HepG2 (cell line): ENCODE data around the gene ADRA2B. TPM values are rescaled to one million over a fixed set of nuclear protein-coding genes. Genes with fewer than 3 reads are reported as not detected.
A peak's percentile ranks its signal among the peaks of the same experiment; 100 is the strongest.

Experiments used
- DNMT1 ChIP-seq: sonication (generic); formaldehyde crosslinking; IDR thresholded peaks from 2 replicates; pipeline ENCODE4 v1.5.1; 2020; ENCODE audit warnings: mild to moderate bottlenecking, missing genetic modification reagents
- HDAC1 ChIP-seq: sonication (generic); formaldehyde crosslinking; IDR thresholded peaks from 2 replicates; pipeline ENCODE4 v1.5.1; 2020; ENCODE audit warnings: mild to moderate bottlenecking, missing genetic modification reagents
- HDAC2 ChIP-seq: sonication (generic); formaldehyde crosslinking; IDR thresholded peaks from 2 replicates; pipeline ENCODE4 v1.4.0; 2020; ENCODE audit warnings: missing genetic modification reagents
- MBD4 ChIP-seq: IDR thresholded peaks from 2 replicates; pipeline ENCODE4 v1.6.1; 2012; ENCODE audit warnings: low read length, inconsistent platforms, borderline replicate concordance
- MZF1 ChIP-seq: sonication (generic); formaldehyde crosslinking; IDR thresholded peaks from 2 replicates; pipeline ENCODE4 v1.8.1; 2023; ENCODE audit warnings: mild to moderate bottlenecking, missing genetic modification reagents, borderline replicate concordance
- NR2F1 ChIP-seq, 2 experiments: fragments of 450-650 bp in 1 of 2; formaldehyde crosslinking in 1 of 2; IDR thresholded peaks; 2 replicates each; pipeline versions ENCODE4 v1.5.0 to v1.6.1; 2016 to 2020; ENCODE audit warnings: mild to moderate bottlenecking in 1 of 2, missing compliant biosample characterization in 1 of 2, missing genetic modification reagents in 1 of 2, moderate library complexity in 1 of 2
- RAD21 ChIP-seq: fragments of 450-650 bp; formaldehyde crosslinking; IDR thresholded peaks from 2 replicates; pipeline ENCODE4 v1.5.0; 2020; ENCODE audit warnings: mild to moderate bottlenecking
- RARG ChIP-seq: sonication (generic); formaldehyde crosslinking; IDR thresholded peaks from 2 replicates; pipeline ENCODE4 v1.4.0; 2020; ENCODE audit warnings: low read depth, mild to moderate bottlenecking, missing genetic modification reagents
- ZBTB49 ChIP-seq: sonication (generic); formaldehyde crosslinking; IDR thresholded peaks from 2 replicates; pipeline ENCODE4 v1.4.0; 2020; ENCODE audit warnings: missing genetic modification reagents, borderline replicate concordance
- ZNF281 ChIP-seq: sonication (generic); formaldehyde crosslinking; IDR thresholded peaks from 2 replicates; pipeline ENCODE4 v1.4.0; 2020; ENCODE audit warnings: missing genetic modification reagents, borderline replicate concordance
- ZNF510 ChIP-seq: sonication (generic); formaldehyde crosslinking; IDR thresholded peaks from 2 replicates; pipeline ENCODE4 v1.4.0; 2020; ENCODE audit warnings: low read depth, mild to moderate bottlenecking, missing genetic modification reagents
- ZNF512 ChIP-seq: sonication (generic); formaldehyde crosslinking; IDR thresholded peaks from 2 replicates; pipeline ENCODE4 v1.4.0; 2020; ENCODE audit warnings: mild to moderate bottlenecking, missing genetic modification reagents
- ZNF619 ChIP-seq: sonication (generic); formaldehyde crosslinking; IDR thresholded peaks from 2 replicates; pipeline ENCODE4 v1.4.0; 2020; ENCODE audit warnings: mild to moderate bottlenecking, missing genetic modification reagents
- polyA plus RNA-seq, 8 experiments: library from polyadenylated mRNA; depleted of rRNA in 3 of 8; stranded (reverse) in 7 of 8; unstranded in 1 of 8; fragments of >200 nt; fragmentation: Illumina TruSeq in 4 of 8; extraction: Trizol in 4 of 8; gene quantifications; 2 replicates each; pipeline versions ENCODE4 v1.2.1 to v1.2.3, GENCODE V29; 2011 to 2016; ENCODE audit warnings: low read depth in 4 of 8, missing spikeins in 1 of 8, mixed read lengths in 1 of 8; ENCODE audit not compliant: insufficient read depth in 1 of 8
- total RNA-seq, 5 experiments: library from RNA; depleted of rRNA; stranded (reverse); fragments of >200 nt; fragmentation: Illumina TruSeq; extraction: Trizol; gene quantifications; 2 replicates each; pipeline ENCODE4 v1.2.3, GENCODE V29; 2016; ENCODE audit warnings: low read depth in 1 of 5
- TF ChIP-seq, protein P1 (sequence below): sonication (generic); formaldehyde crosslinking; IDR thresholded peaks from 2 replicates; pipeline ENCODE4 v1.5.1; 2020; ENCODE audit warnings: missing genetic modification reagents, mild to moderate bottlenecking, borderline replicate concordance
- TF ChIP-seq, protein P2 (sequence below): sonication (generic); formaldehyde crosslinking; IDR thresholded peaks from 2 replicates; pipeline ENCODE4 v1.5.0; 2020; ENCODE audit warnings: mild to moderate bottlenecking, missing genetic modification reagents
- TF ChIP-seq, protein P3 (sequence below): IDR thresholded peaks from 2 replicates; pipeline ENCODE4 v1.6.1; 2018; ENCODE audit warnings: missing genetic modification reagents, mild to moderate bottlenecking, missing compliant biosample characterization

ADRA2B gene
- total and polyA plus RNA-seq, 2 of the 13 experiments (the other 11 are each of a cell fraction or from before 2014, with no cell fraction given): not detected

DNA sequence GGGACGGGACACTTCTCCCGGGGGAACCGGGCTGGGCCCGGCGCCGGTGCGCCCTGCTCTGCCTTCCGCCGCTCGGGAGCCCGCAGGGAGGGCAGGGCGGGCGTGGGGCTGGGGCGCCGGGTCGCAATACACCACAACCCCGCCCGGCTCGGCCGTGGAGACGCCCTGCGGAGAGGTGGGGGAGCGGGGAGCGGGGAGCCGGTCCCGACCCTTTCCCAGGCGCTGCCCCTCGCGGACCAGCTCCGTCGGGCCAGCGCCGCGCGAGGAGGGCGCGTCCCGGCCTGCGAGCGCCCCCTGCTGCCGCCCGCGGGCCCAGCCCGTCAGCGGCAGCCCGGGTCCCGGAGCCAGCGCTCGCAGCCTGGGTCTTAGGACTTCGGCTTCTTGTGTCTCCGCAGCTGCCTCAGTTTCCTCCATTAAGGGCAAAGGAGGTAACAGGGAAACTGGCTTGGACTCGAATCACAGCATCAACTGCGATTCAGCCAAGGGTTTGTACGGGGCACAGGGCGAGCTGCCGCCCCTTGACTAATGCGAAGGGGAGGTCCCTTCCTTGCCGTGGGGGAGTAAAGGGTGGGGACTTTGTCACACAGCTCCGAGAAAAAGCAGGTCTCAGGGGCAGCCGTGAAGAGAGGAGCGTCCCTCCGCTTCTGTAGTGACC lies 635 bp upstream of the ADRA2B start (continued):
- TF ChIP-seq MBD4 (no peak), HDAC1 (CRISPR knock-in tag) (no peak), HDAC2 (CRISPR knock-in tag) (no peak), RAD21 (peak; percentile 100), MZF1 (no peak), ZNF619 (CRISPR knock-in tag) (no peak), ZBTB49 (no peak), ZNF281 (CRISPR knock-in tag) (no peak), ZNF510 (no peak), ZNF512 (CRISPR knock-in tag) (no peak), NR2F1 (CRISPR knock-in tag; IDR thresholded peaks at IDR 0.05) (no peak), RARG (CRISPR knock-in tag) (no peak), DNMT1 (0 out of 2 replicates have a peak, but pooled peaks have one; percentile 55)
- TF ChIP-seq, protein P1, sequence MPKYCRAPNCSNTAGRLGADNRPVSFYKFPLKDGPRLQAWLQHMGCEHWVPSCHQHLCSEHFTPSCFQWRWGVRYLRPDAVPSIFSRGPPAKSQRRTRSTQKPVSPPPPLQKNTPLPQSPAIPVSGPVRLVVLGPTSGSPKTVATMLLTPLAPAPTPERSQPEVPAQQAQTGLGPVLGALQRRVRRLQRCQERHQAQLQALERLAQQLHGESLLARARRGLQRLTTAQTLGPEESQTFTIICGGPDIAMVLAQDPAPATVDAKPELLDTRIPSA: no peak
- TF ChIP-seq, protein P2, sequence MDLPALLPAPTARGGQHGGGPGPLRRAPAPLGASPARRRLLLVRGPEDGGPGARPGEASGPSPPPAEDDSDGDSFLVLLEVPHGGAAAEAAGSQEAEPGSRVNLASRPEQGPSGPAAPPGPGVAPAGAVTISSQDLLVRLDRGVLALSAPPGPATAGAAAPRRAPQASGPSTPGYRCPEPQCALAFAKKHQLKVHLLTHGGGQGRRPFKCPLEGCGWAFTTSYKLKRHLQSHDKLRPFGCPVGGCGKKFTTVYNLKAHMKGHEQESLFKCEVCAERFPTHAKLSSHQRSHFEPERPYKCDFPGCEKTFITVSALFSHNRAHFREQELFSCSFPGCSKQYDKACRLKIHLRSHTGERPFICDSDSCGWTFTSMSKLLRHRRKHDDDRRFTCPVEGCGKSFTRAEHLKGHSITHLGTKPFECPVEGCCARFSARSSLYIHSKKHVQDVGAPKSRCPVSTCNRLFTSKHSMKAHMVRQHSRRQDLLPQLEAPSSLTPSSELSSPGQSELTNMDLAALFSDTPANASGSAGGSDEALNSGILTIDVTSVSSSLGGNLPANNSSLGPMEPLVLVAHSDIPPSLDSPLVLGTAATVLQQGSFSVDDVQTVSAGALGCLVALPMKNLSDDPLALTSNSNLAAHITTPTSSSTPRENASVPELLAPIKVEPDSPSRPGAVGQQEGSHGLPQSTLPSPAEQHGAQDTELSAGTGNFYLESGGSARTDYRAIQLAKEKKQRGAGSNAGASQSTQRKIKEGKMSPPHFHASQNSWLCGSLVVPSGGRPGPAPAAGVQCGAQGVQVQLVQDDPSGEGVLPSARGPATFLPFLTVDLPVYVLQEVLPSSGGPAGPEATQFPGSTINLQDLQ (CRISPR knock-in tag): no peak
- TF ChIP-seq, protein P3, sequence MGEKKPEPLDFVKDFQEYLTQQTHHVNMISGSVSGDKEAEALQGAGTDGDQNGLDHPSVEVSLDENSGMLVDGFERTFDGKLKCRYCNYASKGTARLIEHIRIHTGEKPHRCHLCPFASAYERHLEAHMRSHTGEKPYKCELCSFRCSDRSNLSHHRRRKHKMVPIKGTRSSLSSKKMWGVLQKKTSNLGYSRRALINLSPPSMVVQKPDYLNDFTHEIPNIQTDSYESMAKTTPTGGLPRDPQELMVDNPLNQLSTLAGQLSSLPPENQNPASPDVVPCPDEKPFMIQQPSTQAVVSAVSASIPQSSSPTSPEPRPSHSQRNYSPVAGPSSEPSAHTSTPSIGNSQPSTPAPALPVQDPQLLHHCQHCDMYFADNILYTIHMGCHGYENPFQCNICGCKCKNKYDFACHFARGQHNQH (CRISPR knock-in tag): no peak
